ENCODE data around the gene UBXN10. TPM values are rescaled to one million over a fixed set of nuclear protein-coding genes. Genes with fewer than 3 reads are reported as not detected.

Gene UBXN10
- total RNA-seq, 2 experiments from 2014 or later: 0.42 to 0.50 TPM

GRCh38 chr1:20224546-20224945 is 38.6 kb downstream of the UBXN10 start:
- H3K4me1 ChIP-seq (ENCODE audit: insufficient read depth, low read length, poor library complexity, severe bottlenecking): no peaks in the 10 kb centered on the region
- no peak for DNase-seq (ENCODE audit: low spot score)
- ChIA-PET POLR2A (no interaction called here), CTCF (ENCODE audit: unreplicated experiment) (no interaction called here)
- BruUV-seq (replicated peaks): no TSS peak
- intact Hi-C loops (cut with micrococcal nuclease; ENCODE audit: unreplicated experiment): no loop called here
- no peak overlapping the region for H3K4me3 ChIP-seq (ENCODE audit: low read depth, low read length, poor library complexity, severe bottlenecking)
- no peaks in the 10 kb centered on the region for H4K20me1 ChIP-seq (ENCODE audit: insufficient read depth, low read length)
- no peaks in the 10 kb centered on the region for H3K36me3 ChIP-seq (ENCODE audit: insufficient read depth, low read length)
- no peak overlapping the region for H2AFZ ChIP-seq (ENCODE audit: low read length)
- no peak overlapping the region for H3K27ac ChIP-seq (ENCODE audit: low read depth, low read length, poor library complexity, severe bottlenecking)
- no peak overlapping the region for H3K4me2 ChIP-seq (ENCODE audit: low read length)
- no peaks in the 10 kb centered on the region for H3K9me2 ChIP-seq (ENCODE audit: insufficient read depth, low read length)
- H3K79me2 ChIP-seq (ENCODE audit: insufficient read depth, low read depth, low read length): no peaks in the 10 kb centered on the region
- TF ChIP-seq CTCF (conservative IDR thresholded peaks at IDR 0.05; ENCODE audit: low read length) (no peak), EZH2phosphoT487 (IDR thresholded peaks at IDR 0.05; ENCODE audit: borderline replicate concordance, low read depth, low read length) (no peak)
- peaks cover 7% of the 10 kb centered on the region; the same call in 1 of the 2 replicates for H3K9me3 ChIP-seq (ENCODE audit: low read length)

- BruUV-seq (replicated peaks): no TSS peak
- DNase-seq (ENCODE audit: low spot score): no peak
- ChIA-PET CTCF (ENCODE audit: unreplicated experiment) (no interaction called here), POLR2A (no interaction called here)
- Histone ChIP-seq H3K36me3 (ENCODE audit: insufficient read depth, low read length) (no peaks in the 10 kb centered on the region), H3K4me1 (ENCODE audit: insufficient read depth, low read length, poor library complexity, severe bottlenecking) (no peaks in the 10 kb centered on the region), H4K20me1 (ENCODE audit: insufficient read depth, low read length) (no peaks in the 10 kb centered on the region), H3K27ac (ENCODE audit: low read depth, low read length, poor library complexity, severe bottlenecking) (no peak overlapping the region), H2AFZ (ENCODE audit: low read length) (no peak overlapping the region), H3K4me3 (ENCODE audit: low read depth, low read length, poor library complexity, severe bottlenecking) (no peak overlapping the region), H3K79me2 (ENCODE audit: insufficient read depth, low read depth, low read length) (no peaks in the 10 kb centered on the region), H3K9me3 (ENCODE audit: low read length) (peaks cover 7% of the 10 kb centered on the region; the same call in 1 of the 2 replicates), H3K4me2 (ENCODE audit: low read length) (no peak overlapping the region), H3K9me2 (ENCODE audit: insufficient read depth, low read length) (no peaks in the 10 kb centered on the region)
- no peak for TF ChIP-seq CTCF (conservative IDR thresholded peaks at IDR 0.05; ENCODE audit: low read length)
- no peak for TF ChIP-seq EZH2phosphoT487 (IDR thresholded peaks at IDR 0.05; ENCODE audit: borderline replicate concordance, low read depth, low read length)
- intact Hi-C loops (cut with micrococcal nuclease; ENCODE audit: unreplicated experiment): no loop called here
Observed at GRCh38 chr1:20227704-20228103, 41.8 kb downstream of the UBXN10 start.

- DNase-seq (ENCODE audit: low spot score): no peak
- H3K4me2 ChIP-seq (ENCODE audit: low read length): no peak overlapping the region
- no peak overlapping the region for H2AFZ ChIP-seq (ENCODE audit: low read length)
- no peaks in the 10 kb centered on the region for H3K9me2 ChIP-seq (ENCODE audit: insufficient read depth, low read length)
- H3K36me3 ChIP-seq (ENCODE audit: insufficient read depth, low read length): no peaks in the 10 kb centered on the region
- no peak overlapping the region for H3K27ac ChIP-seq (ENCODE audit: low read depth, low read length, poor library complexity, severe bottlenecking)
- peaks cover under 1% of the 10 kb centered on the region for H3K4me1 ChIP-seq (ENCODE audit: insufficient read depth, low read length, poor library complexity, severe bottlenecking)
- TF ChIP-seq EZH2phosphoT487 (IDR thresholded peaks at IDR 0.05; ENCODE audit: borderline replicate concordance, low read depth, low read length): no peak
- no peak for TF ChIP-seq CTCF (conservative IDR thresholded peaks at IDR 0.05; ENCODE audit: low read length)
- H3K79me2 ChIP-seq (ENCODE audit: insufficient read depth, low read depth, low read length): no peaks in the 10 kb centered on the region
- peaks cover 7% of the 10 kb centered on the region; the same call in 1 of the 2 replicates for H3K9me3 ChIP-seq (ENCODE audit: low read length)
- CTCF ChIA-PET (ENCODE audit: unreplicated experiment): no interaction called here
- intact Hi-C loops (cut with micrococcal nuclease; ENCODE audit: unreplicated experiment): no loop called here
- BruUV-seq (replicated peaks): no TSS peak
- POLR2A ChIA-PET: no interaction called here
- H3K4me3 ChIP-seq (ENCODE audit: low read depth, low read length, poor library complexity, severe bottlenecking): no peak overlapping the region
- H4K20me1 ChIP-seq (ENCODE audit: insufficient read depth, low read length): no peaks in the 10 kb centered on the region
Observed at GRCh38 chr1:20228314-20228825, 42.5 kb downstream of the UBXN10 start.
